Uterus (tissue), 4 donors: ENCODE data around the gene ZNF319. TPM values are rescaled to one million over a fixed set of nuclear protein-coding genes. Genes with fewer than 3 reads are reported as not detected.

Source experiments
- DNase-seq, 2 donors: peaks; one replicate each; pipeline ENCODE4 v3.0.0-alpha.2; 2019 to 2020
- H3K27ac ChIP-seq, 2 donors: fragments of 200-600 bp; sonication (generic); 1 replicate in 1 of 2; 2 replicates in 1 of 2; pipeline ENCODE4 v1.5.1; 2016 to 2018
- H3K27me3 ChIP-seq, 2 donors: fragments of 200-600 bp; sonication (generic); one replicate each; pipeline ENCODE4 v1.5.1; 2018 to 2019; ENCODE audit warnings: control low read depth in 1 of 2
- H3K36me3 ChIP-seq, 2 donors: fragments of 200-600 bp; sonication (generic); one replicate each; pipeline ENCODE4 v1.5.1; 2019; ENCODE audit warnings: control low read depth in 1 of 2
- H3K4me1 ChIP-seq, 2 donors: fragments of 200-600 bp; sonication (generic); one replicate each; pipeline ENCODE4 v1.5.1; 2018 to 2019; ENCODE audit warnings: control low read depth in 1 of 2
- H3K4me3 ChIP-seq, 2 donors: fragments of 200-600 bp; sonication (generic); 1 replicate in 1 of 2; 2 replicates in 1 of 2; pipeline ENCODE4 v1.5.1; 2018 to 2019; ENCODE audit warnings: mild to moderate bottlenecking in 1 of 2
- H3K9me3 ChIP-seq, 2 donors: fragments of 200-600 bp; sonication (generic); one replicate each; pipeline ENCODE4 v1.5.1; 2019; ENCODE audit warnings: control low read depth in 1 of 2
- POLR2A ChIP-seq, 2 donors: fragments of 450-650 bp; IDR thresholded peaks; one replicate each; pipeline ENCODE4 v1.6.1; 2016; ENCODE audit warnings: antibody characterized with exemption in 2 of 2, mild to moderate bottlenecking in 1 of 2, moderate library complexity in 1 of 2
- intact Hi-C: fragments of 100-400 bp; cut with DNase I; formaldehyde crosslinking; loops from one replicate; pipeline ENCODE4 v1.15.1; 2023; ENCODE audit warnings: low total_unique reads
- total RNA-seq, 4 donors: library from RNA; depleted of rRNA in 3 of 4; stranded (reverse); fragments of >200 nt in 3 of 4; gene quantifications; one replicate each; pipeline versions ENCODE4 v1.1.0 to v1.2.4, GENCODE V29; 2014 to 2023
- TF ChIP-seq, protein P1 (sequence below), 4 experiments: fragments of 200-600 bp in 2 of 4; fragments of 450-650 bp in 2 of 4; sonication (generic) in 2 of 4; IDR thresholded peaks; one replicate each; pipeline ENCODE4 v1.5.1; 2016 to 2019; ENCODE audit warnings: antibody characterized with exemption in 4 of 4, mild to moderate bottlenecking in 2 of 4, moderate library complexity in 1 of 4
- donor health status: DM: yes; HTN: yes; CAD: no.

ZNF319 gene
- total RNA-seq, 4 donors from 2014 or later = 5.4 to 11.5 (median 6.9) TPM

DNA sequence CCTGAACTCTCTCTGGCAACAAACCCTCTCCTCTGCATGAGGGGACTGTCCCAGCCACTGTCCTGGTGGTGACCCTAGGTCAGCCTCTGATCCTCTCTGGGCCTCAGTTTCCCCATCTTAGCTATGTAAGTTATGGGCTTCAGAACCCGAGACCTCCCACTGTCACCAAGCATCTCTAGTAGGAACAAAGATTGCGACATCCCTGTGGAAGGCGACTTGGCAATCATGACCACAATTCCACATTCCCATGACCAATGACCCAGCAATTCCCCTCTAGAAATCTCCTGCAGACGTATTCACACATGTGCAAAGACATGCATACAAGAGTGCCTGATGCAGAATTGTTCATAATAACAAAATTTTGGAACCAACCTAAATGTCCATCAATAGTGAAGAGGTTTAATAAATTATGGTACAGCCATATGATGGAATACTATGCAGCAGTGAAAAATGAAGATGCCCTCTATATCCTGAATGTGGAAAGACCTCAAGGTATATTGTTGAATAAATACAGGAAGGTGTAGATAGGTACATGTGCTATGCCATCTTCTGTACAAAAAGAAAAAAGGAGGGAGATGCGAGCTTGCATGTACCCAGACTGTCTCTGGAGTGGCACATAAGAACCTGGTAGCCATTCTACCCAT is 50.8 kb downstream of the ZNF319 start:
- intact Hi-C loops = no loop called here
- Histone ChIP-seq H3K4me1 (no peaks in the 10 kb centered on the region), H3K27me3 (no peaks in the 10 kb centered on the region), H3K4me3 (no peak overlapping the region), H3K36me3 (no peaks in the 10 kb centered on the region), H3K9me3 (no peaks in the 10 kb centered on the region), H3K27ac (no peak overlapping the region)
- TF ChIP-seq POLR2A (IDR thresholded peaks at IDR 0.05) = no peak
- TF ChIP-seq, protein P1, sequence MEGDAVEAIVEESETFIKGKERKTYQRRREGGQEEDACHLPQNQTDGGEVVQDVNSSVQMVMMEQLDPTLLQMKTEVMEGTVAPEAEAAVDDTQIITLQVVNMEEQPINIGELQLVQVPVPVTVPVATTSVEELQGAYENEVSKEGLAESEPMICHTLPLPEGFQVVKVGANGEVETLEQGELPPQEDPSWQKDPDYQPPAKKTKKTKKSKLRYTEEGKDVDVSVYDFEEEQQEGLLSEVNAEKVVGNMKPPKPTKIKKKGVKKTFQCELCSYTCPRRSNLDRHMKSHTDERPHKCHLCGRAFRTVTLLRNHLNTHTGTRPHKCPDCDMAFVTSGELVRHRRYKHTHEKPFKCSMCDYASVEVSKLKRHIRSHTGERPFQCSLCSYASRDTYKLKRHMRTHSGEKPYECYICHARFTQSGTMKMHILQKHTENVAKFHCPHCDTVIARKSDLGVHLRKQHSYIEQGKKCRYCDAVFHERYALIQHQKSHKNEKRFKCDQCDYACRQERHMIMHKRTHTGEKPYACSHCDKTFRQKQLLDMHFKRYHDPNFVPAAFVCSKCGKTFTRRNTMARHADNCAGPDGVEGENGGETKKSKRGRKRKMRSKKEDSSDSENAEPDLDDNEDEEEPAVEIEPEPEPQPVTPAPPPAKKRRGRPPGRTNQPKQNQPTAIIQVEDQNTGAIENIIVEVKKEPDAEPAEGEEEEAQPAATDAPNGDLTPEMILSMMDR (IDR thresholded peaks at IDR 0.05) = no peak
- DNase-seq = no peak

DNA sequence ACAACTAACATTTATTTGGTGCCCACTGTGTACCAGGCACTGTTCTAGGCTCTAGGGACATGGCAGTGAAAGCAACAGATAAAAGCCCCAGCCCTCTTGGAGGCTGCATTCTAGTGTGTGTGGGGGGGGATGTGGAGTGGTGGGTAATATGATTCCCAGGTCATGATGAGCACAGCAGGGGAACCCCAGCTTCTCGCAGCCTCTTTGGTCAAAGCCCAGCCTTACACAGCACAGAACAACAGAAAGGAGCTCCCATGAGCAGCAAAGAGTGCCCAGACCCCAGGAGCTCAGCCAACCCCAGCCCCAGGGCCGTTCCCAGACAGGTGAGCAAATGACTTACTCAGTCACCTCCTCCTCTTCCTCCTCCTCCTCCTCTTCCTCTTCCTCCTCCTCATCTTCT is 51.5 kb downstream of the ZNF319 start:
- intact Hi-C loops = no loop called here

DNA sequence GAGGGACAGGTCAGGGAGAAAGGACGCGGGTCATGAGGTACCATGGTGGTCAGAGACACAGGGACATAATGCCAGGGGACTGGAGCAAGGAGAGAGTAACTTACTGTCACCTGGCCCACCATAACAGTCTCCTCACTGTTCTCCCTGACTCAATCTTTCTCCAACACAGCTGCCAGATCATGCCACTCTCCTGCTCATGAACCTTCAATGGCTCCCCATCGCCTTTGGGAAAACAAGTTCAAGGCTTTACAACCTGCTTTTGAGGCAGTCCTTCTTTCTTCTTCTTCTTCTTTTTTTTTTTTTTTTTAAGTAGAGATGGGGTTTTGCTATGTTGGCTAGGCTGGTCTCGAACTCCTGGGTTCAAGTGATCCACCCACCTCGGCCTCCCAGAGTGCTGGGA is 52.4 kb downstream of the ZNF319 start:
- Histone ChIP-seq H3K4me3 (no peak overlapping the region), H3K27me3 (no peaks in the 10 kb centered on the region), H3K4me1 (no peaks in the 10 kb centered on the region), H3K27ac (no peak overlapping the region), H3K36me3 (no peaks in the 10 kb centered on the region), H3K9me3 (no peaks in the 10 kb centered on the region)
- TF ChIP-seq, protein P1 (IDR thresholded peaks at IDR 0.05) = no peak
- TF ChIP-seq POLR2A (IDR thresholded peaks at IDR 0.05) = no peak
- intact Hi-C loops = no loop called here
- no peak for DNase-seq

More for the DNA sequence above, 51.5 kb downstream of the ZNF319 start:
- no peak for DNase-seq
- H3K4me1 ChIP-seq = no peaks in the 10 kb centered on the region
- TF ChIP-seq POLR2A (IDR thresholded peaks at IDR 0.05) = no peak
- TF ChIP-seq, protein P1 (IDR thresholded peaks at IDR 0.05) = no peak
- H3K27ac ChIP-seq = no peak overlapping the region
- H3K4me3 ChIP-seq = no peak overlapping the region
- H3K27me3 ChIP-seq = no peaks in the 10 kb centered on the region
- H3K36me3 ChIP-seq = no peaks in the 10 kb centered on the region
- no peaks in the 10 kb centered on the region for H3K9me3 ChIP-seq

DNA sequence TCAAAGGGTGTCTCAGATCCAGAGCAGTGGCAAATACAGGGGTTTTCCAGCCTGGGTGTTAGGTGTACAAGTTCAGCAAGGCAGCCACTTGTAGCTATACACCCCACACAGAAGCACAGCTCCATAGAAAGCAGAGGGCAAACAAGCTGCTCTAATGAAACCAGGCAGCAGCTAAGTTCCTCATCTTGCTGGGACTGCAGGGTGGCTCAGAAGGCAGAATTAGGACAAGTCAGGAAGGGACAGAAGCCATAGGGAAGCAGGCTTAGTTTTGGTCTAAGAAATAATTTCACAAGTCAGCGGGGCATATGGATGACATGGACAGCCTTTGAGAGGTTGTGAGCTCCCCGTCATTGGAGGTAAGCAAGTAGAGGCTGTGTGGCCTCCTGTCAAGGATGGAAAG is 53.2 kb downstream of the ZNF319 start:
- Histone ChIP-seq H3K9me3 (no peaks in the 10 kb centered on the region), H3K36me3 (no peaks in the 10 kb centered on the region), H3K4me3 (no peak overlapping the region), H3K27ac (no peak overlapping the region), H3K4me1 (no peaks in the 10 kb centered on the region), H3K27me3 (no peaks in the 10 kb centered on the region)
- TF ChIP-seq, protein P1 (IDR thresholded peaks at IDR 0.05) = no peak
- intact Hi-C loops = no loop called here
- no peak for DNase-seq

DNA sequence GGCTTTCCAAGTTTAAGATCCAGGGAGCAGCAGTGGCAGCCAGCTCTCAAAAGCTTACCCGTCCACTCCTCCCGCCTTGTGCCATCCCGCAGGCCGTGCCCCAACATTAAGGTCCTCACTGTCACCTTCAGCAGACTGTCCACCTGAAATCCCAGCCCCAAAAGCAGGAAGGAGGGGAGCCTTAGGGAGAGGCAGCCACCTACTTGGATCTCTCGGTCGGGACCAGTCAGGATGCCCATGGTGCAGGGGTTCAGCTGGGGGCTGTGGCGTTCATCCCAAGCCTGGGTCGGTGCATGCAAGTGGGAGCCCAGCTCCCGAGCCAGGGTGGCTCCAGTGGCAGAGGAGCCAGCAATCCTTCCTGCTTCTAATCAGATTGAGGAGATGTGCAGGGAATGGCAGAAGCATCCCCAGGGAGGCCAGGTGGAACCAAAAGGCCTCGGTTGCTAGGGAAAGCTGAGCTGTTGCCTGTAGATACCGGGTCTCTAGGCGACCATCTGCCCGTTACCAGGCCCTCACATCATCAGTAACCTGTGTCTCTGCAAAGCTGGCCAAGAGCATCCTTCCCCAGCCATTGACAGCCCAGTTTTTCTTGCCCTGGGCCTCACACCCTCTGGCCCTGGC is 54.2 kb downstream of the ZNF319 start:
- no peak overlapping the region for H3K27ac ChIP-seq
- no peaks in the 10 kb centered on the region for H3K4me1 ChIP-seq
- no peaks in the 10 kb centered on the region for H3K9me3 ChIP-seq
- no peaks in the 10 kb centered on the region for H3K27me3 ChIP-seq
- no peak overlapping the region for H3K4me3 ChIP-seq
- no peak for DNase-seq
- TF ChIP-seq POLR2A (IDR thresholded peaks at IDR 0.05) = no peak
- TF ChIP-seq, protein P1 (IDR thresholded peaks at IDR 0.05) = no peak
- H3K36me3 ChIP-seq = no peaks in the 10 kb centered on the region
- intact Hi-C loops = no loop called here
